Breast epithelium (tissue), 3 donors: Measurements from ENCODE around the gene NNT.

Experiments used
- POLR2A ChIP-seq: fragments of 450-650 bp; IDR thresholded peaks from one replicate; pipeline ENCODE4 v1.6.1; 2016; ENCODE audit warnings: antibody characterized with exemption, mild to moderate bottlenecking, moderate library complexity
- POLR2AphosphoS5 ChIP-seq, 3 donors: sonication (generic); formaldehyde crosslinking; IDR thresholded peaks; one replicate each; pipeline ENCODE4 v1.6.1; 2017; ENCODE audit warnings: antibody characterized with exemption in 3 of 3
- TF ChIP-seq, protein P1 (sequence below), 3 donors: fragments of 450-650 bp; IDR thresholded peaks; one replicate each; pipeline ENCODE4 v1.5.1; 2016 to 2017; ENCODE audit warnings: antibody characterized with exemption in 3 of 3, mild to moderate bottlenecking in 3 of 3, moderate library complexity in 3 of 3

DNA sequence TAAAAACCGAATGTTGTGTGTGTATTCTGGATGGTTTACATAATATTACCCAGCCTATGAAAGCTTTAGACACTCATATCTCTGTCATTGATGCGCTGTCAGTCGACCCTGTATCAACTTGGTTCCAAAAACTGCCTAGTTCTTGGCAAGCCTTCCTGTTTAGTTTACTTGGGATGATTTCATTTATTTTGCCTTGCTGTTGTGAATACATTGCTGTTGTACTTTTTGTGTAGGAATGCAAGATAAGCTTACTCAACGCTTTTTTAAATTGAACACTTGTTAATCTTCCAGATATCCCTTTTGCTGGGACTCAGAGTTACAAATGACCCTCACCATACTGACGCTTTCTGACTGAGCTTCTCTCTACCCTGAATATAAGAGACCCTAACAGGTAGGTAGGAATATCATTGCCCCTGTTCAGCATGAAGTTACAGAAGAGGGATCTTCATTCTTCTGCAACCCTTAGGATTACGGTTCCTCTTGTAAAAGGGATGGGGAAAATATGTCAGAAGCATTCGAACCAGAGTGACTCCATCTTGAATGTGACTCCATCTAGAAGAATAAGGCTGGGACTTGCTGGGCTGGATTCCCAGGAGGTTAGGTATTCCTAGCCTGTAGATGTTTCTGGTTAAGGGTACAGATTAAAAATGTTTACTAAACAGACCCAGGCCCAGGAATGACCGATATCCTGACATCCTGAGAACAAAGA, 32.4 kb upstream of the NNT start:
- TF ChIP-seq POLR2A = no peak
- TF ChIP-seq, protein P1, sequence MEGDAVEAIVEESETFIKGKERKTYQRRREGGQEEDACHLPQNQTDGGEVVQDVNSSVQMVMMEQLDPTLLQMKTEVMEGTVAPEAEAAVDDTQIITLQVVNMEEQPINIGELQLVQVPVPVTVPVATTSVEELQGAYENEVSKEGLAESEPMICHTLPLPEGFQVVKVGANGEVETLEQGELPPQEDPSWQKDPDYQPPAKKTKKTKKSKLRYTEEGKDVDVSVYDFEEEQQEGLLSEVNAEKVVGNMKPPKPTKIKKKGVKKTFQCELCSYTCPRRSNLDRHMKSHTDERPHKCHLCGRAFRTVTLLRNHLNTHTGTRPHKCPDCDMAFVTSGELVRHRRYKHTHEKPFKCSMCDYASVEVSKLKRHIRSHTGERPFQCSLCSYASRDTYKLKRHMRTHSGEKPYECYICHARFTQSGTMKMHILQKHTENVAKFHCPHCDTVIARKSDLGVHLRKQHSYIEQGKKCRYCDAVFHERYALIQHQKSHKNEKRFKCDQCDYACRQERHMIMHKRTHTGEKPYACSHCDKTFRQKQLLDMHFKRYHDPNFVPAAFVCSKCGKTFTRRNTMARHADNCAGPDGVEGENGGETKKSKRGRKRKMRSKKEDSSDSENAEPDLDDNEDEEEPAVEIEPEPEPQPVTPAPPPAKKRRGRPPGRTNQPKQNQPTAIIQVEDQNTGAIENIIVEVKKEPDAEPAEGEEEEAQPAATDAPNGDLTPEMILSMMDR (IDR thresholded peaks at IDR 0.05) = no peak
- no peak for TF ChIP-seq POLR2AphosphoS5 (IDR thresholded peaks at IDR 0.05)
